ENCODE measurements around the gene LCT.

Gene LCT

GRCh38 chr2:135741043-135741394, 96.0 kb downstream of the LCT start:
- DNase-seq: no peak

- DNase-seq: no peak
Measured at GRCh38 chr2:135740206-135740605, 96.8 kb downstream of the LCT start.

Measured in T-helper 9 cell (primary cell).